Measurements from ENCODE around the gene FXR1. TPM values are rescaled to one million over a fixed set of nuclear protein-coding genes. Genes with fewer than 3 reads are reported as not detected.

Gene FXR1
- total and polyA plus RNA-seq, 2 of the 13 experiments (the other 11 are each of a cell fraction or from before 2014, with no cell fraction given) = 104 to 132 TPM

DNA sequence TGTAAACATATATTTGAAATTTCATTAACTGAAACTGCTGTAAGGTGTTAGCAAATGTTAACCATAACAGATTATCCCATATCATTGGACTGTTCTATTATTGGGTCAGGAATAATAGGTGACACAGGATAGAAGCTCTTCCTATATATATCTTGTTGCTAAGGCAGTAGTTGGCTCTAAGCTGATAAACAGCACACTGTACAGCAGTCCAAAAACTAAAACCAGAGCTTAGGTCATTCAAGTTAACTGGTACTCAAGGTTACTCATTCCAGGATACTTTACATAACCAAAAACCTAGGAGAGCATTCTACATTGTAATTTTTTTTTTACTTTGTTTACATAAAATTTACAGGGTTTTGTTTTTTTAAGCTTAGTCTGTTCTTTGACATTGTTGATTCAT is 68.1 kb downstream of the FXR1 start:
- Histone ChIP-seq H3K4me1 (ENCODE audit: insufficient read depth, low read length) (peaks cover 9% of the 10 kb centered on the region; the same call in 1 of the 2 replicates), H3K9ac (ENCODE audit: insufficient read depth, low read depth, low read length) (no peak overlapping the region), H3K4me3 (replicated peaks in 1 of 3; ENCODE audit: insufficient read depth in 1 of 3, low read depth in 2 of 3, low read length in 3 of 3) (no peak overlapping the region), H3K27me3 (ENCODE audit: control insufficient read depth in 1 of 2, insufficient read depth in 2 of 2, low read length in 2 of 2) (no peaks in the 10 kb centered on the region; a peak in 1 of 5 replicates), H3K9me3 (ENCODE audit: low read length) (no peaks in the 10 kb centered on the region), H3K79me2 (ENCODE audit: insufficient read depth, low read length) (no peaks in the 10 kb centered on the region), H3K4me2 (ENCODE audit: low read depth, low read length) (no peak overlapping the region), H3K27ac (ENCODE audit: extremely low read length, insufficient read depth, low read length) (peak overlapping the region; percentile 22), H2AFZ (ENCODE audit: low read length) (no peak overlapping the region), H4K20me1 (ENCODE audit: insufficient read depth, low read length) (no peaks in the 10 kb centered on the region), H3K36me3 (replicated peaks in 1 of 2; ENCODE audit: control insufficient read depth in 1 of 2, insufficient read depth in 2 of 2, low read length in 2 of 2) (peaks cover 2 to 11% of the 10 kb centered on the region in 2 experiments; a peak in 4 of 5 replicates)
- in situ Hi-C loops (cut with HindIII; ENCODE audit: extremely low pct_ligation_motif_present, low pct_unique_long_range_greater_than_20kb) (loop anchor here (25.0 kb wide), 1 partner anchor 368 kb away; the partner anchor contains the start of gene TTC14), intact Hi-C loops (cut with micrococcal nuclease; ENCODE audit: unreplicated experiment) (loop anchor here (10.0 kb wide), 2 partner anchors 194 to 376 kb away; partner anchors contain the start of gene TTC14)
- ChIA-PET CTCF (ENCODE audit: low intra/inter-chr PET ratio, low total read pairs) (no interaction called here), POLR2A (no interaction called here)
- BruUV-seq (replicated peaks) = no TSS peak
- FAIRE-seq (no peak), ATAC-seq (peak; percentile 82), DNase-seq (ENCODE audit: low spot score) (no peak)
- TF ChIP-seq ZNF572 (CRISPR knock-in tag; IDR thresholded peaks at IDR 0.05) = no peak
- TF ChIP-seq, protein P1, sequence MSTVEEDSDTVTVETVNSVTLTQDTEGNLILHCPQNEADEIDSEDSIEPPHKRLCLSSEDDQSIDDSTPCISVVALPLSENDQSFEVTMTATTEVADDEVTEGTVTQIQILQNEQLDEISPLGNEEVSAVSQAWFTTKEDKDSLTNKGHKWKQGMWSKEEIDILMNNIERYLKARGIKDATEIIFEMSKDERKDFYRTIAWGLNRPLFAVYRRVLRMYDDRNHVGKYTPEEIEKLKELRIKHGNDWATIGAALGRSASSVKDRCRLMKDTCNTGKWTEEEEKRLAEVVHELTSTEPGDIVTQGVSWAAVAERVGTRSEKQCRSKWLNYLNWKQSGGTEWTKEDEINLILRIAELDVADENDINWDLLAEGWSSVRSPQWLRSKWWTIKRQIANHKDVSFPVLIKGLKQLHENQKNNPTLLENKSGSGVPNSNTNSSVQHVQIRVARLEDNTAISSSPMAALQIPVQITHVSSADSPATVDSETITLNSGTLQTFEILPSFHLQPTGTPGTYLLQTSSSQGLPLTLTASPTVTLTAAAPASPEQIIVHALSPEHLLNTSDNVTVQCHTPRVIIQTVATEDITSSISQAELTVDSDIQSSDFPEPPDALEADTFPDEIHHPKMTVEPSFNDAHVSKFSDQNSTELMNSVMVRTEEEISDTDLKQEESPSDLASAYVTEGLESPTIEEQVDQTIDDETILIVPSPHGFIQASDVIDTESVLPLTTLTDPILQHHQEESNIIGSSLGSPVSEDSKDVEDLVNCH (CRISPR knock-in tag; IDR thresholded peaks at IDR 0.05) = no peak
- peak; percentile 50; the same call in 1 of the 2 replicates for TF ChIP-seq RXRB (CRISPR knock-in tag; IDR thresholded peaks at IDR 0.05; ENCODE audit: borderline replicate concordance)
- TF ChIP-seq, protein P2, sequence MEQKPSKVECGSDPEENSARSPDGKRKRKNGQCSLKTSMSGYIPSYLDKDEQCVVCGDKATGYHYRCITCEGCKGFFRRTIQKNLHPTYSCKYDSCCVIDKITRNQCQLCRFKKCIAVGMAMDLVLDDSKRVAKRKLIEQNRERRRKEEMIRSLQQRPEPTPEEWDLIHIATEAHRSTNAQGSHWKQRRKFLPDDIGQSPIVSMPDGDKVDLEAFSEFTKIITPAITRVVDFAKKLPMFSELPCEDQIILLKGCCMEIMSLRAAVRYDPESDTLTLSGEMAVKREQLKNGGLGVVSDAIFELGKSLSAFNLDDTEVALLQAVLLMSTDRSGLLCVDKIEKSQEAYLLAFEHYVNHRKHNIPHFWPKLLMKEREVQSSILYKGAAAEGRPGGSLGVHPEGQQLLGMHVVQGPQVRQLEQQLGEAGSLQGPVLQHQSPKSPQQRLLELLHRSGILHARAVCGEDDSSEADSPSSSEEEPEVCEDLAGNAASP (CRISPR knock-in tag; IDR thresholded peaks at IDR 0.05; ENCODE audit: borderline replicate concordance) = peak; percentile 29; the same call in 1 of the 2 replicates
